ENCODE measurements around the gene PSAT1. TPM values are rescaled to one million over a fixed set of nuclear protein-coding genes. Genes with fewer than 3 reads are reported as not detected.
A peak's percentile ranks its signal among the peaks of the same experiment; 100 is the strongest.

Gene PSAT1
- total RNA-seq (22.4 TPM), polyA plus RNA-seq (ENCODE audit: insufficient read depth, low read depth, low replicate concordance) (141 TPM)
- long read RNA-seq, donor 1, transcript PSAT1-202 (9 exons, 2,188 nt), result major isoform, 14 of 47 reads
- long read RNA-seq, donor 1, partial matches to known transcripts, result 32 of 47 reads
- long read RNA-seq, donor 1, other reads (novel, unspliced or antisense), result 0 of 47 reads
- long read RNA-seq, donor 2, transcript PSAT1-202 (9 exons, 2,188 nt), result major isoform, 24 of 36 reads
- long read RNA-seq, donor 2, partial matches to known transcripts, result 11 of 36 reads
- long read RNA-seq, donor 2, other reads (novel, unspliced or antisense), result 0 of 36 reads
- long read RNA-seq, donor 3, transcript PSAT1-202 (9 exons, 2,188 nt), result major isoform, 24 of 32 reads
- long read RNA-seq, donor 3, partial matches to known transcripts, result 7 of 32 reads
- long read RNA-seq, donor 3, other reads (novel, unspliced or antisense), result 0 of 32 reads
- long read RNA-seq, donor 4, transcript PSAT1-202 (9 exons, 2,188 nt), result major isoform, 13 of 30 reads
- long read RNA-seq, donor 4, partial matches to known transcripts, result 17 of 30 reads
- long read RNA-seq, donor 4, other reads (novel, unspliced or antisense), result 0 of 30 reads
- long read RNA-seq, donor 5, partial matches to known transcripts, result 0 of 2 reads
- long read RNA-seq, donor 5, other reads (novel, unspliced or antisense), result 0 of 2 reads
- long read RNA-seq, donor 6, transcript PSAT1-202 (9 exons, 2,188 nt), result major isoform, 26 of 96 reads
- long read RNA-seq, donor 6, partial matches to known transcripts, result 70 of 96 reads
- long read RNA-seq, donor 6, other reads (novel, unspliced or antisense), result 0 of 96 reads
- long read RNA-seq, donor 7, transcript PSAT1-202 (9 exons, 2,188 nt), result major isoform, 18 of 19 reads
- long read RNA-seq, donor 7, partial matches to known transcripts, result 0 of 19 reads
- long read RNA-seq, donor 7, other reads (novel, unspliced or antisense), result 0 of 19 reads
- long read RNA-seq, donor 8, transcript PSAT1-202 (9 exons, 2,188 nt), result major isoform, 15 of 23 reads
- long read RNA-seq, donor 8, partial matches to known transcripts, result 5 of 23 reads
- long read RNA-seq, donor 8, other reads (novel, unspliced or antisense), result 0 of 23 reads
- long read RNA-seq, donor 9, transcript PSAT1-202 (9 exons, 2,188 nt), result major isoform, 5 of 5 reads
- long read RNA-seq, donor 9, partial matches to known transcripts, result 0 of 5 reads
- long read RNA-seq, donor 9, other reads (novel, unspliced or antisense), result 0 of 5 reads
- long read RNA-seq, donor 10, transcript PSAT1-202 (9 exons, 2,188 nt), result major isoform, 11 of 25 reads
- long read RNA-seq, donor 10, partial matches to known transcripts, result 13 of 25 reads
- long read RNA-seq, donor 10, other reads (novel, unspliced or antisense), result 0 of 25 reads

- peak within 1 kb of the TSS; percentile 72 to 73 for H3K27ac ChIP-seq (ENCODE audit: low read depth in 2 of 2, low read length in 2 of 2)
- TF ChIP-seq CTCF (IDR thresholded peaks at IDR 0.05; ENCODE audit: borderline replicate concordance, extremely low read depth, insufficient read depth), result no peak
- H3K4me1 ChIP-seq (ENCODE audit: control insufficient read depth in 2 of 3, insufficient read depth in 2 of 3, low read depth in 1 of 3, low read length in 3 of 3), result peaks cover 0 to 6% (median 0%) of the 10 kb centered on the region in 3 donors
- peaks cover 0 to 2% (median 0%) of the 10 kb centered on the region in 3 donors for H3K36me3 ChIP-seq (ENCODE audit: control insufficient read depth in 2 of 3, insufficient read depth in 3 of 3, low read length in 3 of 3)
- no peaks in the 10 kb centered on the region for H3K27me3 ChIP-seq (ENCODE audit: control insufficient read depth, insufficient read depth, low read length)
- H3K9me3 ChIP-seq (ENCODE audit: control insufficient read depth in 2 of 3, insufficient read depth in 1 of 3, low read length in 3 of 3), result no peaks in the 10 kb centered on the region
- peak within 1 kb of the TSS; percentile 58 to 84 (median 81) for H3K4me3 ChIP-seq (ENCODE audit: low read length in 3 of 3)
- peak within 1 kb of the TSS; percentile 37 to 76 (median 49) for H3K9ac ChIP-seq (ENCODE audit: low read length in 3 of 3)
- intact Hi-C loops (cut with DNase I), result no loop called here
- FAIRE-seq, result no peak
- peak; percentile 95 to 97 (median 96) for DNase-seq
Observed at GRCh38 chr9:78296893-78297671, at the start of gene PSAT1. Gene PSAT1, plus strand, starts transcription at chr9:78297125. Its CDS starts 86 bp downstream, at chr9:78297211.

- FAIRE-seq (no peak), DNase-seq (no peak)
- Histone ChIP-seq H3K4me1 (ENCODE audit: control insufficient read depth in 2 of 3, insufficient read depth in 2 of 3, low read depth in 1 of 3, low read length in 3 of 3) (no peaks in the 10 kb centered on the region), H3K27me3 (ENCODE audit: control insufficient read depth, insufficient read depth, low read length) (no peaks in the 10 kb centered on the region), H3K27ac (ENCODE audit: low read depth in 2 of 2, low read length in 2 of 2) (no peak overlapping the region), H3K4me3 (ENCODE audit: low read length in 3 of 3) (no peak overlapping the region), H3K36me3 (ENCODE audit: control insufficient read depth in 2 of 3, insufficient read depth in 3 of 3, low read length in 3 of 3) (no peaks in the 10 kb centered on the region), H3K9ac (ENCODE audit: low read length in 3 of 3) (no peak overlapping the region), H3K9me3 (ENCODE audit: control insufficient read depth in 2 of 3, insufficient read depth in 1 of 3, low read length in 3 of 3) (no peaks in the 10 kb centered on the region)
- intact Hi-C loops (cut with DNase I), result no loop called here
- TF ChIP-seq CTCF (IDR thresholded peaks at IDR 0.05; ENCODE audit: borderline replicate concordance, extremely low read depth, insufficient read depth), result no peak
Observed at GRCh38 chr9:78248635-78249034, 48.3 kb upstream of the PSAT1 start.

GRCh38 chr9:78249542-78249941 lies 47.4 kb upstream of the PSAT1 start:
- TF ChIP-seq CTCF (IDR thresholded peaks at IDR 0.05; ENCODE audit: borderline replicate concordance, extremely low read depth, insufficient read depth), result no peak
- no peak for DNase-seq
- intact Hi-C loops (cut with DNase I), result no loop called here
- no peak overlapping the region for H3K9ac ChIP-seq (ENCODE audit: low read length in 3 of 3)
- H3K4me3 ChIP-seq (ENCODE audit: low read length in 3 of 3), result no peak overlapping the region
- H3K4me1 ChIP-seq (ENCODE audit: control insufficient read depth in 2 of 3, insufficient read depth in 2 of 3, low read depth in 1 of 3, low read length in 3 of 3), result no peaks in the 10 kb centered on the region
- H3K9me3 ChIP-seq (ENCODE audit: control insufficient read depth in 2 of 3, insufficient read depth in 1 of 3, low read length in 3 of 3), result no peaks in the 10 kb centered on the region
- no peak overlapping the region for H3K27ac ChIP-seq (ENCODE audit: low read depth in 2 of 2, low read length in 2 of 2)
- FAIRE-seq, result peak; percentile 60
- no peaks in the 10 kb centered on the region for H3K36me3 ChIP-seq (ENCODE audit: control insufficient read depth in 2 of 3, insufficient read depth in 3 of 3, low read length in 3 of 3)
- no peaks in the 10 kb centered on the region for H3K27me3 ChIP-seq (ENCODE audit: control insufficient read depth, insufficient read depth, low read length)

All from kidney (tissue), 22 donors.